H7 (cell line): ENCODE results near the gene SCG3. TPM values are rescaled to one million over a fixed set of nuclear protein-coding genes. Genes with fewer than 3 reads are reported as not detected.

ENCODE experiments used
- DNase-seq: peaks from one replicate; pipeline ENCODE4 v3.0.0; 2012
- H3K27me3 ChIP-seq: 2 replicates; pipeline ENCODE4 v1.6.0; 2011; ENCODE audit warnings: mild to moderate bottlenecking, low read length; ENCODE audit not compliant: control insufficient read depth, insufficient read depth
- H3K36me3 ChIP-seq: replicated peaks from 2 replicates; pipeline ENCODE4 v1.5.1; 2011; ENCODE audit warnings: low read length; ENCODE audit not compliant: control insufficient read depth, insufficient read depth
- H3K4me3 ChIP-seq: 2 replicates; pipeline ENCODE4 v1.5.1; 2011; ENCODE audit warnings: low read depth, mild to moderate bottlenecking, control low read depth, low read length, moderate library complexity; ENCODE audit not compliant: insufficient read depth
- total RNA-seq: library from RNA; depleted of rRNA; stranded (reverse); fragments of >200 nt; shearing (Covaris generic); gene quantifications from 2 replicates; pipeline ENCODE4 v1.2.3, GENCODE V29; 2014

Gene SCG3
- total RNA-seq, 1 experiment from 2014 or later: 8.9 TPM

- H3K36me3 ChIP-seq: no peaks in the 10 kb centered on the region
- no peak for DNase-seq
These were observed 46.0 kb downstream of the SCG3 start for GRCh38 chr15:51727141-51727897.

GRCh38 chr15:51731549-51732267 is 50.4 kb downstream of the SCG3 start:
- DNase-seq: no peak
- no peaks in the 10 kb centered on the region for H3K36me3 ChIP-seq
- H3K4me3 ChIP-seq: no peak overlapping the region
- H3K27me3 ChIP-seq: peaks cover 7% of the 10 kb centered on the region

More at GRCh38 chr15:51727141-51727897, 46.0 kb downstream of the SCG3 start:
- Histone ChIP-seq H3K27me3 (no peaks in the 10 kb centered on the region), H3K4me3 (no peak overlapping the region)

GRCh38 chr15:51732646-51733045 is 51.3 kb downstream of the SCG3 start:
- DNase-seq: no peak
- H3K36me3 ChIP-seq: no peaks in the 10 kb centered on the region
- H3K27me3 ChIP-seq: peaks cover 14% of the 10 kb centered on the region
- no peak overlapping the region for H3K4me3 ChIP-seq

GRCh38 chr15:51735228-51736010 is 54.1 kb downstream of the SCG3 start:
- H3K4me3 ChIP-seq: no peak overlapping the region
- peaks cover 29% of the 10 kb centered on the region for H3K27me3 ChIP-seq
- no peak for DNase-seq
- no peaks in the 10 kb centered on the region for H3K36me3 ChIP-seq

GRCh38 chr15:51736069-51736468 is 54.8 kb downstream of the SCG3 start:
- no peak overlapping the region for H3K4me3 ChIP-seq
- DNase-seq: no peak
- peaks cover 29% of the 10 kb centered on the region for H3K27me3 ChIP-seq
- no peaks in the 10 kb centered on the region for H3K36me3 ChIP-seq

- Histone ChIP-seq H3K36me3 (no peaks in the 10 kb centered on the region), H3K27me3 (peaks cover 29% of the 10 kb centered on the region), H3K4me3 (peak overlapping the region; percentile 54)
- peak; percentile 73 for DNase-seq
These were observed 55.6 kb downstream of the SCG3 start for GRCh38 chr15:51736751-51737521.

- DNase-seq: peak; percentile 82
- H3K4me3 ChIP-seq: peak within 1 kb of the TSS; percentile 54
- H3K27me3 ChIP-seq: peaks cover 29% of the 10 kb centered on the region
- no peaks in the 10 kb centered on the region for H3K36me3 ChIP-seq
These were observed 56.4 kb downstream of the SCG3 start, which contains the start of gene LYSMD2 for GRCh38 chr15:51737522-51738305. Gene LYSMD2, minus strand, starts transcription at chr15:51737655. Its CDS starts 33 bp downstream, at chr15:51737622.

- no peak for DNase-seq
- H3K36me3 ChIP-seq: no peaks in the 10 kb centered on the region
- peaks cover 29% of the 10 kb centered on the region for H3K27me3 ChIP-seq
- no peak overlapping the region for H3K4me3 ChIP-seq
These were observed 57.2 kb downstream of the SCG3 start for GRCh38 chr15:51738553-51738952.

GRCh38 chr15:51739061-51739712 is 57.9 kb downstream of the SCG3 start:
- H3K36me3 ChIP-seq: no peaks in the 10 kb centered on the region
- DNase-seq: no peak
- no peak overlapping the region for H3K4me3 ChIP-seq
- H3K27me3 ChIP-seq: peaks cover 29% of the 10 kb centered on the region

GRCh38 chr15:51749307-51749706 is 68.0 kb downstream of the SCG3 start:
- no peak for DNase-seq
- Histone ChIP-seq H3K4me3 (no peak overlapping the region), H3K27me3 (peaks cover 49% of the 10 kb centered on the region), H3K36me3 (no peaks in the 10 kb centered on the region)

GRCh38 chr15:51750186-51750585 is 68.9 kb downstream of the SCG3 start:
- H3K4me3 ChIP-seq: no peak overlapping the region
- no peaks in the 10 kb centered on the region for H3K36me3 ChIP-seq
- peaks cover 49% of the 10 kb centered on the region for H3K27me3 ChIP-seq
- DNase-seq: no peak

GRCh38 chr15:51750792-51751696 is 69.7 kb downstream of the SCG3 start, which contains the start of gene TMOD2:
Gene TMOD2, plus strand, starts transcription at chr15:51751597. Its CDS starts 14,845 bp downstream, at chr15:51766442.
- Histone ChIP-seq H3K27me3 (peaks cover 49% of the 10 kb centered on the region), H3K4me3 (peak within 1 kb of the TSS; percentile 63), H3K36me3 (no peaks in the 10 kb centered on the region)
- DNase-seq: peak; percentile 87
